ENCODE results near the gene ELOVL7.

DNA sequence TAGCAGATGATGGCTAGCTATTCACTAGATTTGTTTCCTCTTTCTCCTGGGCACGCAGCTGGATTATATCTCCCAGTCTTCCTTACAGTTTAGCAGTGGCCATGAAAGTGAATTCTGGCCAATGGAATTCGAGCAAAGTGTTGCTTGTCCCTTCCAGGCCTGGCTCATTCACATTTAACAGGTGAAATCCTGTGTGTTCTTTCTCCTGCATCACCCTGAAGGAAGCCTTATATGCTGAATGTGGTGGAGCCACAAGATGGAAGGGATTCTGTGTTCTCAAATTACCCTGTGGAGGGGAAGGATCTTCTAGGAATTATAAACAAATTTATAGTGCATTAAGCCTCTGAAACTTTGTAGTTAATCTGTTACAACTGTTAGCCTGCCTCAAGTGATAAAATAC lies 8.2 kb upstream of the ELOVL7 start:
- TF ChIP-seq POLR2AphosphoS5 (IDR thresholded peaks at IDR 0.05; ENCODE audit: low read depth, low read length) (no peak), TAF1 (IDR thresholded peaks at IDR 0.05; ENCODE audit: low read depth, low read length) (no peak)

All from GM12891 (cell line).